ENCODE measurements around the gene NT5C1A.
A peak's percentile ranks its signal among the peaks of the same experiment; 100 is the strongest.

Gene NT5C1A

GRCh38 chr1:39617488-39618049 lies 54.3 kb downstream of the NT5C1A start:
- DNase-seq: no peak
- Histone ChIP-seq H3K9me3 (no peaks in the 10 kb centered on the region), H3K27ac (no peak overlapping the region), H3K4me1 (peaks cover 0 to 27% (median 5%) of the 10 kb centered on the region in 4 donors), H3K27me3 (no peaks in the 10 kb centered on the region), H3K4me3 (no peak overlapping the region), H3K36me3 (peaks cover 0 to 14% (median 0%) of the 10 kb centered on the region in 3 donors)
- no peak for TF ChIP-seq CTCF (IDR thresholded peaks at IDR 0.05)
- intact Hi-C loops (cut with DNase I; ENCODE audit: low total_unique reads): no loop called here

DNA sequence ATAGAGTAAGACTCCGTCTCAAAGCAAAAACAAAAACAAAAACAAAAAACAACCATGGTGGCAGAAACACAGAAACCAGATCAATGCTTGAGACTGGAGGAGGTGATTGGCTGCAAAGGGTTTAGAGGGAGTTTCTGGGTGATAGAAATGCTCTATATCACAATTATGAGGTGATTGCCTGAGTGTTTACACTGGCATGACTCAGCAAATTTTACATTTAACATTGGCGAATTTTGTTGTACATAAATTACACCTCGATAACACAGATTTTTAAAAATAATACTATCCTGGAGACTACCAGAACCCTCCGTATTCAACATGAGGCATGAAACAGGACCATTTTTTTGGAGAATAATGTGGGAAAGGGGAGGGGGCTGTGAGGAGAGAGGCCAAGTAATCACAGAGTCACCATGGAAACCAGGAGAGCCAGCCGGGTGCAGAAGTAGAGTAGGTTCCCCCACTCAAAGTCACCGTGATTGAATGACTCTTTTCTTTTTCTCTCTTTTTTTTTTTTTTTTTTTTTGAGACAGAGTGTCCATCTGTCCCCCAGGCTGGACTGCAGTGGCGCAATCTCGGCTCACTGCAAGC lies 56.7 kb downstream of the NT5C1A start:
- H3K27ac ChIP-seq: no peak overlapping the region
- H3K27me3 ChIP-seq: no peaks in the 10 kb centered on the region
- TF ChIP-seq CTCF (IDR thresholded peaks at IDR 0.05): no peak
- H3K9me3 ChIP-seq: no peaks in the 10 kb centered on the region
- intact Hi-C loops (cut with DNase I; ENCODE audit: low total_unique reads): no loop called here
- peaks cover 0 to 23% (median 4%) of the 10 kb centered on the region in 3 donors for H3K36me3 ChIP-seq
- H3K4me1 ChIP-seq: peaks cover 0 to 9% (median 0%) of the 10 kb centered on the region in 4 donors
- no peak overlapping the region for H3K4me3 ChIP-seq
- DNase-seq: no peak

GRCh38 chr1:39614488-39614887 lies 57.4 kb downstream of the NT5C1A start:
- no peak for DNase-seq
- intact Hi-C loops (cut with DNase I; ENCODE audit: low total_unique reads): no loop called here
- Histone ChIP-seq H3K27ac (no peak overlapping the region), H3K36me3 (peaks cover 0 to 23% (median 4%) of the 10 kb centered on the region in 3 donors), H3K9me3 (no peaks in the 10 kb centered on the region), H3K4me3 (no peak overlapping the region), H3K4me1 (peaks cover 0 to 9% (median 6%) of the 10 kb centered on the region in 4 donors), H3K27me3 (no peaks in the 10 kb centered on the region)
- TF ChIP-seq CTCF (IDR thresholded peaks at IDR 0.05): no peak

- H3K4me1 ChIP-seq: peaks cover 0 to 9% (median 8%) of the 10 kb centered on the region in 4 donors
- no peak for TF ChIP-seq CTCF (IDR thresholded peaks at IDR 0.05)
- intact Hi-C loops (cut with DNase I; ENCODE audit: low total_unique reads): no loop called here
- no peaks in the 10 kb centered on the region for H3K9me3 ChIP-seq
- no peak for DNase-seq
- no peak overlapping the region for H3K27ac ChIP-seq
- H3K27me3 ChIP-seq: no peaks in the 10 kb centered on the region
- no peak overlapping the region for H3K4me3 ChIP-seq
- peaks cover 0 to 23% (median 4%) of the 10 kb centered on the region in 3 donors for H3K36me3 ChIP-seq
Measured at GRCh38 chr1:39613250-39613649, 58.7 kb downstream of the NT5C1A start.

DNA sequence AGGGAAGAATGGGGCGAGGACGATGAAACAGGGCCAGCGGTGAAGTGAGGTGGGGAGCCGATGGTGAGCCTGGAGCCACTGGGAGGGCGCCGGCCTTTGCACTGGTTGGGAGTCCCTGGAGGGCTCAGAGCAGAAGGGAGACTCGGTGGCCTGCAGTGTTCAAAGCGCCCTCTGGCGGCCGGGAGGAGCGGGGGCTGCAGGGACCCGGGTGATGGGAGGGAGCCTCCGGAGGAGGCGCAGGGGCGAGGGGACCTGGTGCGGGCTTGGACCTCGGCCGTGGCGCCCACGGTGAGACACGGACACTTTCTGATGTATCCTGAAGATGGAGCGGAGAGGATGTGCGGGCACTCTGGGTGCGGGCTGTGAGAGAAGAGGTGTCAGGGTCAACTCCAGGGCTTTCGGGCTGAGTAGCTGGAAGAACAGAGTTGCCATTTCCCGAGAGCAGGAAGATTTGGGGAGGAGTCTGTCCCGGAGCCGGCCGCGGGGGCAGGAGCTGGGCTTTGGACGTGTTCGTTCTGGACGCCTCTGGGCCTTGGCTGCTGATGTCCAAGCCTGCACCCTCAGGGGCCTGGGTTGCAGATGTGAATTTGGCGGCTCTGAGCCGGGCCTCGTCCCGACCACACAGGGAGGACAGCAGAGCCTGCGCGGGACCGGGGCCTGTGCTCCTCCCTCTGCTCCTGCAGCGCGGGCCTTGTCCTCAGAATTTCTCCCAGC lies 62.1 kb downstream of the NT5C1A start:
- Histone ChIP-seq H3K36me3 (peaks cover 0 to 17% (median 4%) of the 10 kb centered on the region in 3 donors), H3K4me3 (peak overlapping the region in 1 of 2 donors; percentile 9), H3K27me3 (no peaks in the 10 kb centered on the region), H3K9me3 (no peaks in the 10 kb centered on the region), H3K27ac (peak overlapping the region in 1 of 2 donors; percentile 50), H3K4me1 (peaks cover 0 to 12% (median 9%) of the 10 kb centered on the region in 4 donors)
- intact Hi-C loops (cut with DNase I; ENCODE audit: low total_unique reads): no loop called here
- peak in 1 of 2 donors; percentile 73 for DNase-seq
- TF ChIP-seq CTCF (IDR thresholded peaks at IDR 0.05): peak; percentile 73 to 78

All from tibial artery (tissue), 4 donors.